T-helper 2 cell (primary cell): Measurements from ENCODE around the gene GALNT7.
"Not testable (repeated sequence)": the region's sequence is repeated elsewhere in the genome, so short reads cannot be mapped to it uniquely, and the experiment has no call there.

ENCODE experiments used
- DNase-seq, 5 experiments: peaks; one replicate each; pipeline versions ENCODE4 v3.0.0 to v3.0.0-alpha.2; 2012 to 2022

GALNT7 gene

DNA sequence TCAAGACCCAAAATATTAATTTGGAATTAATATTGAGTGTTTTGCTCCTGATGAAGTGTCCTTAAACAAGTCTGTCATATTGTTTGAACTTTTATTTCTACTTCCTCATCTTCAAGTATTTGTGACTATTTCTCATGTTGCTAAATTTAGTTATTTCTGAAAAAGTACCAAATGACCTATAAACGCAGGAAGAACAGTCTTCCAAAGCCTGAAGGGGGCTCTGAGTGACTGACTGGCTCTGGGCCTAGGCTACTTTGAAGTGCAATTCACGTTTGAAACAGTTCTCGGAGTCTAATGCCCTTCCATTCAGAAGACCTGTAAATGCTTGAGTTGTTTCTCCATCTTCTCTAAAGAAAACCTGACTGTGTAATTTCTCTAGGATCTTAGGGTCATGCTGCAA lies 26.5 kb downstream of the GALNT7 start:
- DNase-seq: no peak

DNA sequence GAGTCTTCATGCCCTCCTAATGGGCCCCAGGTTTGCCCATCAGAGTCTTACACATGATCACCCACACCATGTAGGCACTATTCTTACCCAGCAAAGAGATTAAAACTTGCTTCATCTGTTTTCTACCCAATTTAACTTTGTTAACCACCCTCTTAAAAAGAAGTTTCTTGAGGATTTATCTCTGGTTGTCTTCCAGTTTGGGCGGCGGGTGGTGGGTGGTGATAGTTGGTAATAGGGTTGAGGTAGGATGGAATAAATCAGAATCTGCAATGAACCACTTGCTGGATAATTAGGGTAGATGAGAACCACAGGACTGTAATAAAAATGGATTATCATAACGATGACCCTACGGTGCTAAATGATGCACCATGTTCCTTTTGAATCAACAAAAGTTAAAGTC lies 30.9 kb downstream of the GALNT7 start:
- DNase-seq: no peak

DNA sequence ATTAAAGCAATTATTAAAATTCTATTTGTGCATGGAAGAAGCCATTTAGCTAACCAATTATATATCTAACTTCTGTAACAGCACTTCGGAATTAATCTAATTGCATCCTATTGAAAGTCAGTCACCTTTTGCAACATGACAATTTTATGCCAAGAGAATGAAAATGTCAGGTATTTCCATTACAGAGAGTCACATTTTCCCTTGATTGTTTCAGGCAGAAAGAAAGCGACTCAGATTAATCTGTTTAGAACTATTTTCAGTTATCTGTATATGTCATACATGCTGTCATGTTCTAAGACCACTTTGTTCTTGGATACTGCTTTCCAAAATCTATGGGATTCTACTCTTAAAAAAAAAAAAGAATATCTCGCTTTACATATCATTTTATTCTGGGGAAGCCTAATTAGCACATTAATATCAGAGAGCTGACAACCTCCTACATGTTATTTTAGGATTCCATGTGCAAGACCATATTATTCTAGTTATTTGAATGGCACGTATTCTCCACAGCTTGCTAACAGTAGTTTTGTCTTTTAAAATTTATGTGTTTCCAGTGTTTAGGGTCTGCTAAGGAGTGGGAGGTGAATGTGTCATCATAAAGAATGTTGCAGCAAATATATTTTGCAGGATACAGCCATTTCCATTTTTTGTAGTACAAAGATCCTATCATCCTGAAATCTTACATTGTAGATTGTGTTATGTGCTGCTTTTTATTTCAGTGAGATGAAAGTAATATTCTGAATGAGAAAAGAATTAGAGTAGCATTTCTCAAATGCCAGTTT lies 31.7 kb downstream of the GALNT7 start:
- DNase-seq: no peak

DNA sequence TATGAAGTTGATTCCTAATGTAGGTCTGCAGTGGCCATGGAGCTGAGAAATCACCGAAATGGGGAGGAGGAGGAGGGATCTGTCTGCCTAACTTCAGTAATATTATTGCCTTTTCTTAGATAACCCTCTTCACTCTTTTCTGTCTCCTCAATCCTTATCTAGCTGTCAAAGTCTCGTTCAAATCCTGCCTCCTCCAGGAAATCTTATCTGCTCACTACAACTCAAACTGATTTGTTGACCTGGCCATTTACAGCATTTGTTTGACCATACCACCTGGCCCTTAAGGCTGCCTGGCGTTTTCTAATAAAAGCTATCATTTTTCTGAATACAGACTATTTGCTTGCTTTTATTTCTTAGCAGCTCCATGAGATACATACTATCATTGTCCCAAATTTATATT lies 33.8 kb downstream of the GALNT7 start:
- DNase-seq: no peak

DNA sequence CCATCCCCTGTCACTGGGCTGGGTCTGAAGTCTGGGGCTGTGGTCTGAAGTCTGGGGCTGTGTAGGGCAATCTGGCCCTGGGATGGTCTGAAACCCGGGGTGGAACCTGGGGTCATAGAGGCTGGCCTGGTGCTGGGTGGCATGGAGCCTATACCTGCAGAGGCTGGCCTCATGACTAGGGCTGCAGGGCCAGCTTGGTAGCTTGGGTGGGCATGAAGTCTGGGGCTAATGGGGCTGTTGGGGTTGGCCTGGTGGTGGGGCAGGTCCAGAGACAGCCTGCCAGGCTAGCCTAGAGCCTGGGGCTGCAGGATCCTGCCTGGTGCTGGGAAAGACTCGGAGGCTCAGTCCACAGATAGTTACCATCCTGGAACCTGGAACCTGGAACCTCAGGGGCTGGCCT lies 37.0 kb downstream of the GALNT7 start:
- DNase-seq: no peak

DNA sequence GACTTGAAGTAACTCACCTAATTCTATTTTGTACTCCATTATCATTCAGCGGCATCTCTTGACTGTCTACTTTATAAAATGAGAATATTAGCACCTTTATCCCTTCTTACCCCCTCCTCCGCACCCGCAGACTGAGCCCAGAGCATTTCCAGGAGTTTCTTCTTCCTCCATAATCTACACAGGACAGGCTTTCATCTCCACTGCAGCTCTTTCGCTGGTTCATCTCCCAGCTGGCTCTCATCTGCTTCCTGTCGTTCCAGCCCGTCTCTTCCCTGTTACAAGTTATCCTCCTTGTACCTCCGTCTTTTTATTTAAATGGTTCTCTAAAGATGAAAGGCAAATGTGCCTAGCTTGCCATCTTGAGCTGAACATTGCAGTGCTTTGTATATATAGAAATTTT lies 39.8 kb downstream of the GALNT7 start:
- no peak for DNase-seq

DNA sequence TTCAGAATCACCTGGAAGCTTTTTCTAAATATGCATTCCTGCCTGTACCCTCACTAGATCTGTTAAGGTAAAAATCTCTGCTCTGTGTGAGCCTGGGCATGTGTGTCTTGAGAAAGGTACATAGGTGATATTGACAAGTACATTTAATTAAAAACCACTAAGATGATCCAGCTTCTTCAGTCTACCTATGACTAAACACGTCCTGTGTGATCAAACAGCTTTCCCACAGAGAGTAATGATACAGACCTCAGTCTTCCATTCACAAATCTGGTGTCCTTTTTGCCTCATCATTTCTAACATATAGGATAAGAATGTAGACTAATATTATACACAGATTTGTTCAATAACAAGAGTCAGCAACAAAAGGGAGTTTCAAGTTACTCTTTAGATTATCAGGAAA lies 42.6 kb downstream of the GALNT7 start:
- no peak for DNase-seq

DNA sequence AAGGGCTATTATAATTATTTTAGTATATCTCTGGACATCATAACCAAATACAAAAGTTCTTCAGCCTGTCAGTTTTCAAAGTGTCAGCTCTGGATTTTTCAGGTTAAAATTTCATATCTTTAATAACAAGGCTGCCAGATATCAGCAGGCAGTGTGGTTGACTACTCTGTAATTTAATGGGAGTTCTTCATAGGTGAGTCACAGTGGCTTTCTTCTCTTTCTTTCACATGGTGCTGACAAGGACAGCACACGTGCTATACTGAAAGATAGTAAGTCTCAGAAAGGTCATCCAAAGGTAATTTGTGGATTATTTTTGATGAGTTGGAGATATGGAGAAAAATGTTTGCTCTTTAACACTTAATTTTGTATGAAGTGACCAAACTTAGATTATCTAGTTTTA lies 43.2 kb downstream of the GALNT7 start:
- no peak for DNase-seq

DNA sequence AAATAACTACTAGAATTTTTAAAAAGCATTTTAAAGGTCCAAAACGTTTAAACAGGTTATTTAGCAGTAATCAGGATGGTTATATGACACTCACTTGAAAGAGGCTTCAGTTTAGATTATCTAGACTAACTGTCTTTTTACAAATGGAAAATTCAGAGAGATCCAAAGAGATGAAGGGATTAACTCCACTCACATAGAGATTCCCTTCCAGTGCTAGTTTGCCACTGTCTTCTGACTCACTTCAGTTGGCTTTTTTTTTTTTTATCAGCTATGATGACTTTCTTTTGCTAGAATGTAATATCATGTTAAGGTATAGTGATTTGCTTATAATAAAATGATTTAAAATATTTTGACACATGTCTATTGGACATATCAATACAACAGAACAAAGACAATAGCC lies 43.8 kb downstream of the GALNT7 start:
- DNase-seq: no peak

DNA sequence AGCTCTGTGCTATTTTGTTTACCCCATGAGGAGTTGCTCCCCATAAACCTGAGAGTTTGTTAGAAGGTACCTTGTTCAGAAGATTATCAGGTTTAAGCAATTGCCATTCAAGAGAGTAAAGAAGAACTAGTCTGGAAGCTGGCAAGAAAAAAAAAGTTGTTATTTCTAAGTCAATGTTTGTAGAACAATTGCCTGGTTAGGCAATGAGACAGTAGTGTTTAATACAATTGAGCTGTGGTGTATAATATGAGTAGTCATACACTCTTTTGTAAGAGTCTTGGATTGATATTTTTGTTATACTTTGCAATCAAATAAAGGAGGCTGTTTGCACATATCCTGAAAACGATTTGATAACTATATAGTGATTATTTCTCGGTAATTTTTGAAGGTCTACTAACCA lies 44.7 kb downstream of the GALNT7 start:
- no peak for DNase-seq

DNA sequence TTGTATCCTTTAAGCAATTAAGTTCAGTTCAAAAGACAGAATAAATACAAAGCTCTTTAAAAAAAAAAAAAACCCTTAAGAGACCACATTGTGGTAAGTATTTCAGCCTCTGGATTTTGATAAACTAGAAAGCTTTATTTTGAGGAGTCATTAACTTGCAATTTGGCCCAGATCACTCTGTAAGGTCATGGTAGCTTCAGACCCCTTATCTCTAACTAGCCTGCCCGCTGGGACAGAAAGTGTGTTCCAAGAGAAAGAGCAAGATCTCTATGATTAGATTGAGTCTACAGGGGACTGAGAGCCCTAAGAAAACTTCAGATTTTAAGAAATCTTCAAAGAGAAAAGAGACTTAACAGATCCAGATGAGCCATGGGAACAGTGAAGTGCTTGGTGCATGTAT lies 45.6 kb downstream of the GALNT7 start:
- DNase-seq: no peak

DNA sequence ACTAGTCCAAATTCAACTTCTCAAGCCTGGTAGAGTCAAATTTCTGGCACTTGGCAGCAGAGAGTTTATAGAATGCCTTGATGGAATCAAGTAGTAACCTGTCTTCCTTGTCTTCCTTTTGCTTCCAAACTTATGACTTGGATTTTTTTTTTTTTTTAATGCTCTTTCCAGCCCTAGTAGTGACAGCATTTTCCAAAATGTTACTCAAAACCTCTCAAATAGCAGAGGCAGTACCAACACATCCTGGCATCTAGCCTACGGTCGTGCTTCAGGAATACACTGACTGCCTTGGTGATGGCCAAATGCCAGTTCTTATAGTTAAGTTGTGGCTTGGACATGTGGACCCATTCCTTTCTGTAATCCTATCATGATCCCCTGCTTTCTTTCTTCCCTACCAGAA lies 46.0 kb downstream of the GALNT7 start:
- DNase-seq: no peak

DNA sequence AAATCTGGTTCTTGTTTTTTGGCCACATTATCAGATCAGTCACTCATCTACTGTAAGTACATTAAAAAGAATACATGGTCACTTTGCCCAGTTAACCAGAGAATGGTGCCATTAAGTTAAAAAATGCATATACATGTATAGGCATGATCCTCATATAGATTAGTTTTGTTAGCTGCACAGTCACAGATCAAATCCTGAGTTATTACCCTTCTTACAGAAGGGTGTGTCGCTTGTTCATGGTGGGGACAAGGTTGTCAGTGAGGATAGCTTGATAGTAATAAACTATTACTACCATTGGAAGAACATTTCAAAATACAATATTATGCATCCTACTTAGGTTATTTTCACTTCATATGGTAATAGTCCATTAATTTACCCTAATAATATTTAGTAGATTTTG lies 48.5 kb downstream of the GALNT7 start:
- DNase-seq: no peak

DNA sequence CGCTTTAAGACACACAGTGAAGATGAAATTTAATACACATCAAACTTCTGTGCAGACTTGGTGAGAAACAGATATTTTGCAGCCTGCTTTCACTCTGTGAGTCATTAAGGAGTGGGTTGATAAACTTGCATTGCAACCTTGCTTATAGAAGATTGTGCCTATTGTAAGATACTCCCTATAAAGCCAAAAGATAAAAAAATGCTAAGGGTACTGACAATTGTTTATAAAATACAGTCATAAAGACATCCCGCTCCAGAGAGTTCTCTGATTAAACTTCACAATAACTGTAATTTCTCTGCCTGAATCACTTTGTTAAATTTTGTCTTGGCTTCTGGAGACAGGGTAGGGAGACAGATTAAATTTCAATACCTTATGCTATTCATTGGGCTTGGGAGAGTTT lies 49.1 kb downstream of the GALNT7 start:
- no peak for DNase-seq

DNA sequence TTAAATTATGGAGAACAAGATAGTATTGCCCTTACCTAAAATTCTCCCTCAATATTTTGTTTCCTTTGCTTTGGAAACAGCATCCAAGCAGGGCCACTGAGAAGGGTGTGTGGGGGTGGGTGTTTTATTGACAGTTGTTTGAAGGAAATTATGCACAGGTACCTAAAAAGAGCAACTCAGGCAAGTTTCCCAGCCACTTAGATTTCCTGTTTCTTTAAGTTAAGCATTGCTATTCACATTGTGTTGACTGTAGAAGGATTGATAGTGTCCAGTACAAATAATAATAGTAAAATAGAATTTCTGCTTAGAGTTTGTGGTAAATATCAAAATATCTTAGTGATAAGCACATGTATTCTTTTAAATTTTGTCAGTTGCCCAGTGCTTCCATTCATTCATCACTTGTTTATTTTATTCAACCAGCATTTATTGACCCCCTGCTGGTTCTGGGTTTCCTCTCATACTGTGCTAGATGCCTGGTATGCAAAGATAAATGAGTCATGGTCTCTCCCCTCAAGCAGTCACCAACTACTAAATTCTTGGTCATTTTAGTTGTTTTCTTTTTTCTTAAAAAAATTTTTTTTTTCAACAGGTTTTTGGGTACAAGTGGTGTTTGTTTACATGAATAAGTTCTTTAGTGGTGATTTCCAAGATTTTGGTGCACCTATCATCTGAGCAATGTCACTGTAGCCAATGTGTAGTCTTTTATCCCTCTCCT lies 50.0 kb downstream of the GALNT7 start:
- DNase-seq: no peak

DNA sequence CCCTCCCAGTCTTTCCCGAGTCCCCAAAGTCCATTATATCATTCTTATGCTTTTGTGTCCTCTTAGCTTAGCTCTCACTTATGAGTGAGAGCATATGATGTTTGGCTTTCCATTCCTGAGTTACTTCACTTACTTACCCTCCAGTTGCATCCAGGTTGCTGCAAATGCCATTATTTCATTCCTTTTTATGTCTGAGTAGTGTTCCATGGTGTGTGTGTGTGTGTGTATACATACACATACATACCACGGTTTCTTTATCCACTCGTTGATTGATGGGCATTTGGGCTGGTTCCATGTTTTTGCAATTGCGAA lies 50.5 kb downstream of the GALNT7 start:
- DNase-seq: not testable (repeated sequence)

DNA sequence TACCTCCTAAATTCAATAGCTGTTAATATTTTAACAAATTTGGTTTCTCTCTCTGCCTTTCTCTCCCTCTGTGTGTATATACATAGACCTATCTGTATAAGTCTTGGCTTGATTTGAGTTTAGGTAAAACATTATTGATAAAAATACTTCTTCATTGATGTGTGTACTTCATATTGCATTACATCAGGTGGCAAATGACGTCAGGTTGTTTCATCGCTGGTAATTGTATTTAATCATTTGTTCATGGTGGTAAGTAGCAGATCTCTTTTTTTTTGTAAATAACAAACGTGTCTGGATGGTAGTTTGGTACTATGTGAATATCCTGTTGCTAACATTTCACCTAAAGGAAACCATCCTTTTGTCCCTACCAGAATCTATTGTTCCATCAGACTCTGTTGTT lies 55.1 kb downstream of the GALNT7 start:
- no peak for DNase-seq

DNA sequence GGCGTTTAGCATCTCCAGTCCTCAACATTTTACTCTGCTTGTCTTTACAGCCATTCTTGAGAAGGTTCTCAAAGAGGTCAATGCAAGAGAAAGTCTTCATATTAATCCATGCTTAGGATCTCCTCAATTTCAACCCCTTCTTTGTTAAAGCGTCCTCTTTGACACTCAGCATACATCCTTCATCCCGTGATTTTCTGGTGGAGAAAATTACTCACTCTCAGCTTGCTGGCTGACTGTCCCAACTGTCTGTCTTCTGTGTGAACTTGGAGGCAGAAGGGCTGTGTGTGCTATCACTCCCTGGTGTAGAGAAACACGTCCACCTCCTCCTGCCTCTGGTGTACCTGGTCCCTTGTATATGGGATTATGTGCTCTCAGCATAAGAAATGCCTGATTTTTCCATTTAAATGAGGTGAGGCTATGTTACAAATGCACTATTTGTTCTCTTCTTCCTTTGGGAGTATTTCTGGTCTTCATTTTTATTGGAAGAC lies 57.8 kb downstream of the GALNT7 start:
- no peak for DNase-seq

DNA sequence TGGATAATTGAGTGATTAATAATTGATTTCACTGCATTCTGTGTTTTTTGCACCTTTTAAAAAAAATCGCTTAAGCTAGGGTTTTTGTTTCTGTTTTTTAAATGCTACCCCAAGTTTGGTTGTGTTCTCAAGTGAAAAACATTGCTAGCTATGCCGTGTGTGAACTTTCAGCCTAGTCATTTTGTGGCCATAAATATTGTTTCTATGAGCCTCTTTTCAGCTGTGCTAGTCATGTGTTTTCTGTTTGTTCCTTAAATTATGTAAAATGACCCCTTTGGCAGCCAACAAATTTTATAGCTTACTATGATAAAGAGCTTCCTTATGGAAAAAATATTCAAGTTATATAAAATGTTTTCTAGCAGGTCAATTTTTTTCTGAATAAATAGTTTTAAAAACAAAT lies 59.1 kb downstream of the GALNT7 start:
- DNase-seq: no peak

DNA sequence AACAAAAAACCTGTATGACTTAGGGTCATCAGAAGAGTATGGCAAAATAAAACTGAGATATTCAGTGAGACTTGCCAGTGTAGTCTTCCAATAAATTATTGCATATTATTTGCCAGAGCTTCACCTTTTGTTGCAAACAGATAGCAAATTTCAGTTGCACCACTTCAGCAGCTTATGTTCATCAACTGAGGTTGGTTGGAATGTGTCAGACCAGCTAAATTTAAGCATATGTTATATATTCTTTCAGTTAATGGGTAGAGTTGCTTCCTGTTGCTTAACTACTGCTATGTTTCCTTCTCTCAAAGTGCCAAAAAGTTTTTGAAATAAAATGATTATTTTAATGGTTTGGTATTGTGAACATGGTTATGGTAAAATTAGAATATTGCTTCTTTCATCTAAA lies 61.5 kb downstream of the GALNT7 start:
- DNase-seq: no peak

DNA sequence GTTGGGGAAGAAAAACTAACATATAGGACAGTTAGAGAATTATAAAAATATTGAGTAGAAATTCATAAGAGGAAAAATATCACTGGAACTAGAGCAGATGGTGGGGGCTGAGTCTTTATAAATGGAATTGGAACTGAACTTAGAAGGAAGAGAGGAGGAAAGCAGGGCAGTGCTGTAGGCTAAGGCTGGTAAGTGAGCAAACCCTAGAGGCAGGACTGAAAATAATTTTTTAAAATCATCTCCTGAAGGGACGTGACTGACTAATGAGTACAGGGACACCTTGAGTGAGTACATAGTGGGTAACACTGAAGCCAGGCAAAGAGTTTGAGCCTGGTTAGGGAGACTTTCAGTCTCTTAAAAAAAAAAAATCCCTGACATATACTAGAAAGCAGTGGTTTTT lies 63.3 kb downstream of the GALNT7 start:
- no peak for DNase-seq

DNA sequence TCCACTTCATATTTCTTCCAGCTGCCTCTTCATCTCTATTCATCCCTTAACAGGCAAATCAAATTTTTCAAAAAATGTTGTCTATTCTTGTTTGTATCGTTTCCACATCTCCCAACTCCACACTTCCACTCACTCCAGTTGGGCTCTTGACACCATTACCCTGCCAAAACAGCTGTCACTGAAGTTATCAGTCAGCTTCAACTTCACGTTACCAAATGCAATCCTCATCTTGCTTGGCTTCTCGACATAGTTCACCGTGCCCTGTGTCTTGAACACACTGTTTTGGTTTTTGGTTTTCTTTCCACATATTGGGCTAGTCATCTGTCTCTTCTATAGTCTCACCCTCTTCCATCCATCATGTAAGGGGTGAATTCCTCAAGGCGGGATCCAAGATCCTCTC lies 65.2 kb downstream of the GALNT7 start:
- DNase-seq: no peak

DNA sequence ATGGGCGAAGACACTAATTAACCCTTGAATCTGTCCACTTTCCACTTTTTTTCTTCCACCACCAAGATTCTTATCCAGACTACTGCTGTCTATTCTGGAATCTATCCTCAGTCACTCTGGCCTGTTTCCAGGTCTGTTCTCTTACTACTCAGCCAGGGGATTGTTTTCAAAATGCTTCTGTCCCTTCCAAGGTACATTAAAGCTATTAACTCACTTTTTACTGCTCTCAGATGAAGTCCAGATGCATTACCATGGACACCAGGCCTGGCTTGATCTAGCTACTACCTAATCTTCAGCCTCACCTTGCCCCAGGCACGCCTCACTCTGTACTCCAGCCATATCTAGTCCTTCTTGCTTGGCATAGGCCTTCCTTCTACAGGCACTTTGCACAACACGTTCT lies 66.4 kb downstream of the GALNT7 start:
- no peak for DNase-seq

DNA sequence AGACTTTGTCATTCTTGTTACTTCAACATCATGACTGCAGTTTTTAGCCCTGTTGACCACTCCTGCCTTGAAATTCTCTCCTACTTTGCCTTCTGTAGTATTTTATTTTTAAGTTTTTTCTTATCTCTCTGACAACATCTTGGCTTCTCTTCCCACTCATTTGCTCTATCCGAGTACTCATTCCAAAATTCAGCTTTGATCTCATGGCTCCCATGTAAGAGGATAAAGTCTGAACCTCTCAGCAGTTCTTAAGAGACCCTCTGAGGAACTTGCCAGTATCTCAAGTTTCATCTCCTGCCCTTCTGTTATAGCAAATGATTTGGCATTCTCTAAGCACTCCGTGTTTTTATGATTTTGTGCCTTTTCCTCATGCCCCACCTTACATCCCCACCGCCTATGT lies 67.7 kb downstream of the GALNT7 start:
- DNase-seq: no peak

DNA sequence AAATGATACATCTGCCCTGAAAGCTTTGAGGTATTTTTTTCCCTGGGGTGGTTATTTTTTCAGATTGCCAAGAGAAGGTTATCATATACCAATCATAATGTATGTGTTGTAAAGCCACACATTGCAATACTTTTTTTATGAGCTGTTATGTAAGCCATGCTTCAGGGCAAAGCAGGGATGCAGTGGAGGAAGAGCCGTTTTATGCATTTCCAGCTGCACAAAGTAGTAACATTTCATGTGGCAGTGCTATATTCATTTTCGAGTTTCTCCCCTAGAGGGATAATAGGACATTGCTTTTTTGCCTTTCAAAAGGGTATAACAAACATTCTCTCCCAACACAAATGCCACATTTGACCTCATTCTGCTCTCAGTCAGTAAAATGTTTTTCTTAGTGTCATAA lies 68.5 kb downstream of the GALNT7 start:
- DNase-seq: no peak
